ACHN (cell line): ENCODE measurements around the gene AKNA.

Source experiments
- DNase-seq: peaks from one replicate; pipeline ENCODE4 v3.0.0-alpha.2; 2015
- in situ Hi-C: cut with HindIII; loops from 2 replicates; pipeline ENCODE4 v1.10.0; 2017; ENCODE audit warnings: low sequenced_read_pairs, low pct_ligation_motif_present, low pct_unique_long_range_greater_than_20kb

Gene AKNA

GRCh38 chr9:114419796-114420195 lies 32.0 kb upstream of the AKNA start:
- in situ Hi-C loops = no loop called here
- DNase-seq = no peak

DNA sequence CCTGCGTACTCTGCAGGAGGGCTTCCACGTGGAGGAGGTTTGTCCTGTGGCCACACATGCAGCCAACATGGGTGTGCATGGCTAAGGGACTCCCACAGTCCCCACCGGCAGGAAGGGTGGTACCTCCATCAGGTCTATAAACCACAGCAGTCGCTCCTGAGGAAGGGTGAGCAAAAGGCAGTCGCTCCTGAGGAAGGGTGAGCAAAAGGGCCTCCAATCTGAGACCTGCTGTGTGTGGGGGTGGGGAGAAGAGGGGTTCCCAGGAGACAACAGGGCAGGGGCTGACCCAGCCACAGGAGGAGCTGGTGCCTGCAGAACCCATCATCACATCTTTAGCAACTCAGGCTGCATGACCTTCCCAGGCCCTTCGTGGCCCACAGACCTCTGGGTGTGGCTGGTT lies 30.3 kb upstream of the AKNA start:
- DNase-seq = no peak
- in situ Hi-C loops = no loop called here

- peak; percentile 8 for DNase-seq
- in situ Hi-C loops = no loop called here
Measured at GRCh38 chr9:114417511-114417910, 29.7 kb upstream of the AKNA start.

DNA sequence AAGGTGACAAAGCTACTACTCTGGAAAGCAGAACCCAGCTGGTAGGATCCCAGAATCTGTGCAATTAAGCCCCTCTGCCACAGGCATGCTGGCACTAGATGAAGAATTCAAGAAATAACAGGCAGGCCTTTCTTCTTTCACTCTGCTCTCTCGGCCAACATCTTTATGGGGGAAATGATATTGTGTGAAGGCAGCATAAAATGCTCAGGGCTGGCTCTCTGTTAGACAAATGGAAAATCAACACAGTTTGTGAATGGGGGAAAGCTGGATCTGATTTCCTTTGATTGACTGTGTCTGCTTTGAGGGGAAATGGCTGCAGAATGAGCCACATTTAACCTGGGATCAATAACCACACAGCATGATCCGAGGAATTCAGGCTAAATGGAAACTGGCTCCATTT lies 29.1 kb upstream of the AKNA start:
- in situ Hi-C loops = no loop called here
- DNase-seq = no peak

- DNase-seq = no peak
- in situ Hi-C loops = no loop called here
Measured at GRCh38 chr9:114416290-114416689, 28.5 kb upstream of the AKNA start.

DNA sequence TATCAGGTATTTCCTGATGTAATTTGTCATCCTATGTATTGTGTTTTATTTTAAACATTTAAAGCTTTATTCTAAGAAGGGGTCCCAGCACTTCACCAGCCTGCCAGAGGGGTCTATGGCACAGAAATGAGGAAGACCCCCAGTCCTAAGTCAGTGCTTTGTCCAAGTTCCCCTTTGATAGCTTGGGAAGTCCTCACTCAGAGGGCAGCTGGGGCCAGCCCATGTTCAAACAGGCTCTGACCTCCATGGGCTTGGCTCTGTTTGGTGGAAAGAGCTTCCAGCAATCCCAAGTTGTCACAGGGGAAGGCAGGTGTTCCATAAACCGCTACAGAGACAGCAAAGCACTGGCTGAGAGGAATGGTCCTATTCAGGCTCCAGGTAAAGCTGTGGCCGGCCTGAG lies 26.6 kb upstream of the AKNA start:
- no peak for DNase-seq
- in situ Hi-C loops = no loop called here

DNA sequence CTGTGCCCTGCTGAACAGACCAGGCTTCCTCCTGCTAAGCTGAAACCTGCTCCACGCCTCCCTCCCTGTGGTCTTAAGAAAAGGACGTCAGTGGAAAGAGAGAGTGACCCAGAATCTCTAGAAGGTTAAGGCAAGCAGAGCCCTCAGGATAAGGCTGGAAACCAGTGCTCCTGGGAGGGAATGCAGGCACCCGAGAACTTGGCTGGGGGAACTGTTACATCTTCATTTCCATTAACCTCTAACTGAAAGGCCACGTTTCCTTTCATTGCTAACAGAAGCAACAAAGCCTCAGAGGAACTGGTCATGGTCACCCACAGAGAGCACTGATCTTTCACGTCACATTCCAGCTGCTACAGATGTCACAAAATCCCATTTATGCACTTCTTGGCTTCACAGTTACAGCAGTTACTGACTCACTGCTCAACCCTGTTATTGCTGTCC lies 26.1 kb upstream of the AKNA start:
- DNase-seq = no peak
- in situ Hi-C loops = no loop called here

DNA sequence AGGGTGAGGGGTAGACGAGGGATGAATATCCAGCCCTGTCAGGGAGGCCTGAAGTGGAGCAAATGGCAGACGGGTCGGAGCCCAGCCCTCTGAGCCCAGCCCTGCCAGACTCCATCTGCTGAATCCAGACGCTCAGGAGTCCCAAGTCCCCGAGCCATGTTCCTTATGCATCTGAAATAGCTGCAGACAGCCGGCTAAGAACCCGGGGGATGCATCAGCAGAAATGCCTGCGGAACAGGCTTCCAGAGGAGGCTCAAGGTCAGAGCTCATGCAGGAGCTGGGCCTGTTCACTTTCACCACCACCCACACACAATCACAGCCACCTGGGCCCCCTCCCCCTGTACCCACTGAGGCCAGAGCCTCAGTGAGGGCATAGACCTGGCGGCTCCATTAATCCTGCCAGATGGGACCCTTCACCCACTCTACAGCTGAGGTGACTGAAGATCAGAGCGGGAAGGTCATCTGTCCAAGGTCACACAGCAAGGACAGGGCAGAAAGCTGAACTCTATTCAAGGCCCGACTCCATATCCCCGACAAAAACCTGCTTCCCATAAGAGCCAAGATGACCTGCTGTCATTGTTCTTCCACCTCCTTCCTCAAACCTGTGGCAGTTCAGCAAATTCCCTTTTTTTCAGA lies 24.4 kb upstream of the AKNA start:
- in situ Hi-C loops = no loop called here
- no peak for DNase-seq

DNA sequence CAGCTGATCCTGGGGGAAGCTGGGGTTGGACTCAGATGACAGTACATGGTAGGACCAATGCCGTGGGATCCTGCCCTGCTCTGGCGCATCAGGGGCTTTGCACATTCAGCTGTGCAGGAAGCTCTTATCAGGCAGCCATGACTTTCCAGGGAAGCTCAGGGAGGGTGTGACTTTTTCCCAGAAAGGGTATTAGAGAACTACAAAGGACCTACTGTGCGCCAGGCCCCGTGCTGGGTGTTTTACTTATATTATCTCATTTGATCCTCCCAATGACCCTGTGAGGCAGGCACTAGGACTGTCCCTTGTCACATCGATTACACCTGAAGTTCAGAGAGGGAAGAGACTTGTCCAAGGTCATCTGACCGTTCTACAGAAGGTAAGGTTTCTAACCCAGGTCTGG lies 23.7 kb upstream of the AKNA start:
- in situ Hi-C loops = no loop called here

GRCh38 chr9:114410910-114411309 lies 23.1 kb upstream of the AKNA start:
- no peak for DNase-seq
- in situ Hi-C loops = no loop called here

More for the DNA sequence above, 23.7 kb upstream of the AKNA start:
- no peak for DNase-seq

GRCh38 chr9:114409842-114410241 lies 22.1 kb upstream of the AKNA start:
- in situ Hi-C loops = no loop called here
- DNase-seq = no peak

DNA sequence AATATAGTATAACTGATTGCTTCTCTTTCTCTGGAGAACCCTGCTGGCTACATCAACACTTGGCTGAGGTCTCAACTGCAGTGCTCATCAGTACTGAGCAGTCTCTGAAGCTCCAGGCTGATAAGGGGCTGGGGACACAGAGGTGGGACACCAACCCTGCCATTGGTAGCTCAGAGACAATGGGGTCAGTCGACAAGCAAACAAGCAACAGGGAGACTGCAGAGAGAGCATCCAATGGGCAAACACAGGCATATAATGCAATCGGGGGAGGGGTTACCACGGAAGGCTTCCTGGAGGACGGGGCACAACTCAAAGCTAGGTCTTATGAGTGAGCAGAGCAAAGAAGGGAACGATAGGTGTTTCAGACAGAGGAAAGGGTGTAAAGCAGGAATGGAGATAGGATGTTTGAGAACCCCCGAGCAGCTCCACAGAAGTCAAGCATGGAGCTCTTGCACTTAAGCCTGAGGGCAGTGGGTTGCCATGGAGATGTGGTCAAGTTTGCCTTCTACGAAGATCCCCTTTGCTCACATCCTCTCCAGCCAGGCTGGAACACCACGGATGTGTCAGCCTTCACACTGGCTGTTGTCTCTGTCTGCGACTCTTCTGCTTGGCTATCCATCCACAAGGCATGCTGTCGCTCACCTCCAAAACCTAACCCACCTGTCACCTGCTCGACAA lies 21.5 kb upstream of the AKNA start:
- in situ Hi-C loops = no loop called here

DNA sequence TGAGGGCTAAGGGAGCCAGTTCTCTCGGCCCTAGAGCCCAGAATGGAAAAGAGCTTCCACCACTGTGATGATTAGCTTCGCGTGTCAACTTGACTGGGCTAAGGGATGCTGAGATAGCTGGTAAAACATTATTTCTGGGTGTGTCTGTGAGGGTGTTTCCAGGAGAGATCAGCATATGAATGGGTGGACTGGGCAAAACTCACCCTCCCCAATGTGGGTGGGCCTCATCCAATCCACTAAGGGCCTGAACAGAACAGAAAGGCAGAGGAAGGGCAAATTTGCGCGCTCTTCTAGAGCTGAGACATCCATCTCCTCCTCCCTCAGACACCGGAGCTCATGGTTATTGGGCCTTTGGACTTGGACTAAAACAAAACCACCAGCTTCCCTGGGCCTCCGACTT lies 20.9 kb upstream of the AKNA start:
- in situ Hi-C loops = no loop called here
- DNase-seq = no peak

More for the DNA sequence above, 21.5 kb upstream of the AKNA start:
- DNase-seq = peak; percentile 24

DNA sequence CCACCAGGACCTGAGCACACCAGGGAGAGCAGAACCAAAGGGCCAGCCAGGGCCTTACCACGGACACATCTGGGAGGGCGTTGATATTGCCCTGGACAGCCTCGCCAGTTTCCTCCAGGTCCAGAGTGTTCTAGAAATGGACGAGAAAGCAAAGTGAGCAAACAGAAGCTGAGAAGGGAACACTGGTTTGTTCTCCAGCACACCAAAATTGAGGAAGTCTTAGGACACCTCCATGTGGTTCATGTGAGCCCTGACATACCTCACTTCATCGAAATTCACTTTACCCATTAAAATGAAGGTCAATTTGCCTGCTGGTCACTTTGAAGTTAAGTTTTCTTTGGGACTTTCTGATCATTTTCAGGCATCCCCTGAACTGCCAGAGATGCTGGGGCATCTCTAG lies 20.1 kb upstream of the AKNA start:
- in situ Hi-C loops = no loop called here
- DNase-seq = no peak

GRCh38 chr9:114406441-114406840 lies 18.7 kb upstream of the AKNA start:
- in situ Hi-C loops = no loop called here
- DNase-seq = no peak

DNA sequence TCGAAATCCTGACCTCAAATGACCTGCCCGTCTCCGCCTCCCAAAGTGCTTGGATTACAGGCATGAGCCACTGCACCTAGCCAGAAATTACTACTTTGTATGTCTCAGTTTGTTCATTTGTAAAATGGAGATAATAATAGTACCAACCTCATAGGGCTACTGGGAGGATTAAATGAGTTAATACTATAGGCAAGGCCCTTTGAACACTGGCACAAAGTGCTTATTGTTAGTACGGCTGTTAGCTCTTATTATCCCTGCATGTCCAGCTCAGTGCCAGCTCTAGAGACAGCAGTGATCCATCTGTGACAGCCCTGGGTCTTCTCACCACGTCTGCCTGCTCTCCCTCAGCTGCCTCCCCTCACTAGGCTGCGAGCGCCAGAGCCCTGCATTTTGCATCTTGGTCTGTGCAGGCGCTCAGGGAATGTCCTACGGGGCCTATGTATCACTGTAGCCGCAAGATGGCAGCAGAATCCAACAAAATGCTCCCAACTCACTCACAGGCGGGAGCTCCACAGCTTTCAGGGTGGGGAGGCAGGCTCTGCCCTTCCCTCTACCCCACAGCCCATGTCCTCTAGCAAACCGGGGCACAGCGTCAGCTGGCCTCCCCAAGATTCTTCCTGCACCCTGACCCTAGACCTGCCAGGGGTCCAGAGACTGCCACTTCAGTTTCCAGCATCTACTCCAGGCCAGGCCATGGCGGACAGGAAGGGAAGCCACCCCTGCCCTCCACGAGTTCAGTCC lies 17.7 kb upstream of the AKNA start:
- in situ Hi-C loops = no loop called here
- DNase-seq = peak; percentile 74

DNA sequence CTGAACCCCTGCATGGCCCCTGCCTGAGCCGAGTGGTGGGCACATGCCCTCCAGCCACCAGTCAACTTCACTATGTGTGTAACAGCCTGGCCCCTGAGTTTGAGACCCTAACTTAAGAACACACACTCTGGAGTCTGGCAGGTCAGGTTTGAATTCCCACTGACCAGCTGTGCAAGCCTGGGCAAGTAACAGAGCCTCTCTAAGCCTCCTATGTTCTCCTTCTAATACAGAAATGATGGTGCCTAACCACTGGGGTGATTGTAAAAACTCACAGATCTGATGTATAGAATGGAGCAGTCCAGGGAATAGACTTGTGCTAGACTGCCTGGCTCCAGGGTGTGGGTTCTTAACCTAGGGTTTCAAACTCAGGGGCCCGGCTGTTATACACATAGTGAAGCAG lies 16.7 kb upstream of the AKNA start:
- in situ Hi-C loops = no loop called here
- no peak for DNase-seq

- DNase-seq = no peak
- in situ Hi-C loops = no loop called here
Measured at GRCh38 chr9:114403153-114403756, 15.5 kb upstream of the AKNA start.

DNA sequence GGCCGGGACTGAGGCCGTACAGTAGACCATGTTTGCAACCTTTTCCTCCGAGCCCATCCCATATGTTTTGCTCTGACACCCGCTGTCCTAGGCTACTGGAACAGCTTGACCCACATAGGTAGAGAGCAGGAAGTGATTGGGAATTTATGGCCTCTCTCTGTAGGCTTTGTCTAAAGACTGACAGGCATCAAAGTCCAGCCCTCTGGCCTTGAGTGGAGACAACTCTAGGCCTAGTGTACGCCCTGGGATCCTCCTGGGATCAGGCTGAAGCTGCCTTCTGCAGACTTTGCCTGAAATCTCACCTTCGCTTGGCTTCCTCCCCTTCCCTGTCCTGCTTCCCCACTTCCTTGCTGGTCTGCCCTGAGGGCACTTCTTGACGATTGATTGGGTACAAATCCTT lies 13.6 kb upstream of the AKNA start:
- in situ Hi-C loops = no loop called here
- no peak for DNase-seq
